H9 (cell line): ENCODE data around the gene NOP16. TPM values are rescaled to one million over a fixed set of nuclear protein-coding genes. Genes with fewer than 3 reads are reported as not detected.

ENCODE experiments used
- DNase-seq: peaks from one replicate; pipeline ENCODE4 v3.0.0-alpha.2; 2017
- H2AFZ ChIP-seq: one replicate; pipeline ENCODE4 v1.6.1; 2013; ENCODE audit warnings: mild to moderate bottlenecking, low read length, control low read depth, moderate library complexity
- H2AK5ac ChIP-seq: 2 replicates; pipeline ENCODE4 v1.6.1; 2013; ENCODE audit warnings: low read length, control low read depth, mixed read lengths; ENCODE audit not compliant: insufficient read length
- H2BK120ac ChIP-seq: one replicate; pipeline ENCODE4 v1.6.1; 2013; ENCODE audit warnings: low read depth, mild to moderate bottlenecking, low read length, control low read depth, inconsistent platforms; ENCODE audit not compliant: poor library complexity, severe bottlenecking
- H2BK12ac ChIP-seq: 2 replicates; pipeline ENCODE4 v1.6.1; 2013; ENCODE audit warnings: low read length, control low read depth, mixed read lengths, low read depth; ENCODE audit not compliant: insufficient read length
- H2BK15ac ChIP-seq: 2 replicates; pipeline ENCODE4 v1.6.1; 2013; ENCODE audit warnings: low read depth, low read length, control low read depth
- H2BK20ac ChIP-seq: one replicate; pipeline ENCODE4 v1.6.1; 2013; ENCODE audit warnings: low read depth, mild to moderate bottlenecking, low read length, control low read depth, inconsistent platforms; ENCODE audit not compliant: poor library complexity, severe bottlenecking
- H2BK5ac ChIP-seq: 2 replicates; pipeline ENCODE4 v1.6.1; 2013; ENCODE audit warnings: low read length, control low read depth, mixed read lengths; ENCODE audit not compliant: insufficient read length
- H3K14ac ChIP-seq: 2 replicates; pipeline ENCODE4 v1.6.1; 2013; ENCODE audit warnings: low read length, control low read depth; ENCODE audit not compliant: insufficient read depth
- H3K18ac ChIP-seq: 2 replicates; pipeline ENCODE4 v1.6.1; 2013; ENCODE audit warnings: low read depth, mild to moderate bottlenecking, mixed read lengths, low read length, control low read depth; ENCODE audit not compliant: insufficient read length
- H3K23ac ChIP-seq: 2 replicates; pipeline ENCODE4 v1.6.1; 2013; ENCODE audit warnings: low read length, control low read depth, mixed read lengths, low read depth; ENCODE audit not compliant: insufficient read length
- H3K23me2 ChIP-seq: 2 replicates; pipeline ENCODE4 v1.6.1; 2013; ENCODE audit warnings: low read depth, mild to moderate bottlenecking, mixed read lengths, low read length, control low read depth; ENCODE audit not compliant: insufficient read length, poor library complexity, severe bottlenecking
- H3K27ac ChIP-seq: 2 replicates; pipeline ENCODE4 v1.5.1; 2013; ENCODE audit warnings: low read length, control low read depth, mixed read lengths, low read depth; ENCODE audit not compliant: insufficient read length
- H3K27me3 ChIP-seq: 2 replicates; pipeline ENCODE4 v1.6.1; 2013; ENCODE audit warnings: low read length, control low read depth, inconsistent platforms; ENCODE audit not compliant: insufficient read depth
- H3K4ac ChIP-seq: 2 replicates; pipeline ENCODE4 v1.6.1; 2013; ENCODE audit warnings: low read depth, mild to moderate bottlenecking, control low read depth, inconsistent platforms, low read length, moderate library complexity
- H3K4me1 ChIP-seq: 2 replicates; pipeline ENCODE4 v1.6.1; 2013; ENCODE audit warnings: low read length, control low read depth, inconsistent platforms; ENCODE audit not compliant: insufficient read depth
- H3K4me2 ChIP-seq: 2 replicates; pipeline ENCODE4 v1.6.1; 2013; ENCODE audit warnings: low read length, control low read depth, mixed read lengths; ENCODE audit not compliant: insufficient read length, insufficient read depth
- H3K56ac ChIP-seq: 2 replicates; pipeline ENCODE4 v1.6.1; 2013; ENCODE audit warnings: low read depth, mild to moderate bottlenecking, mixed read lengths, low read length, control low read depth; ENCODE audit not compliant: insufficient read length
- H3K79me1 ChIP-seq: 2 replicates; pipeline ENCODE4 v1.6.1; 2013; ENCODE audit warnings: low read depth, mild to moderate bottlenecking, moderate library complexity, low read length, control low read depth, inconsistent platforms; ENCODE audit not compliant: insufficient read depth, poor library complexity, severe bottlenecking
- H3K79me2 ChIP-seq: 2 replicates; pipeline ENCODE4 v1.6.1; 2013; ENCODE audit warnings: low read length, control low read depth, inconsistent platforms; ENCODE audit not compliant: insufficient read depth
- H3K9ac ChIP-seq: 2 replicates; pipeline ENCODE4 v1.6.1; 2013; ENCODE audit warnings: low read length, control low read depth, mixed read lengths; ENCODE audit not compliant: insufficient read length; ENCODE audit errors: extremely low read depth
- H3K9me3 ChIP-seq: one replicate; pipeline ENCODE4 v1.6.1; 2013; ENCODE audit warnings: low read depth, low read length, inconsistent platforms; ENCODE audit not compliant: control insufficient read depth
- H3T11ph ChIP-seq: one replicate; pipeline ENCODE4 v1.6.1; 2013; ENCODE audit warnings: mild to moderate bottlenecking, low read length, control low read depth, inconsistent platforms
- H4K20me1 ChIP-seq: one replicate; pipeline ENCODE4 v1.6.1; 2013; ENCODE audit not compliant: control insufficient read depth, insufficient read length, insufficient read depth
- H4K5ac ChIP-seq: 2 replicates; pipeline ENCODE4 v1.6.1; 2013; ENCODE audit warnings: low read depth, mild to moderate bottlenecking, mixed read lengths, low read length, control low read depth; ENCODE audit not compliant: insufficient read length
- H4K8ac ChIP-seq: replicated peaks from 2 replicates; pipeline ENCODE4 v1.6.1; 2013; ENCODE audit warnings: low read length, control low read depth, mixed read lengths, low read depth; ENCODE audit not compliant: insufficient read length
- H4K91ac ChIP-seq: 2 replicates; pipeline ENCODE4 v1.6.1; 2013; ENCODE audit warnings: low read depth, mild to moderate bottlenecking, moderate library complexity, mixed read lengths, low read length, control low read depth; ENCODE audit not compliant: insufficient read length
- H3K27ac Mint-ChIP-seq, 3 experiments: 2 replicates in 2 of 3; 3 replicates in 1 of 3; pipeline ENCODE4 v1.8.0; 2020 to 2021; ENCODE audit warnings: mixed read lengths in 3 of 3, mild to moderate bottlenecking in 1 of 3, moderate library complexity in 1 of 3
- H3K27me3 Mint-ChIP-seq: 2 replicates; pipeline ENCODE4 v1.8.0; 2021; ENCODE audit warnings: low read depth, mild to moderate bottlenecking, moderate library complexity, mixed read lengths
- H3K36me3 Mint-ChIP-seq, 3 experiments: 2 replicates in 2 of 3; 3 replicates in 1 of 3; pipeline ENCODE4 v1.8.0; 2020 to 2021; ENCODE audit warnings: low read depth in 3 of 3, mixed read lengths in 3 of 3; ENCODE audit not compliant: insufficient read depth in 1 of 3
- H3K4me1 Mint-ChIP-seq, 2 experiments: 2 replicates each; pipeline ENCODE4 v1.8.0; 2020; ENCODE audit warnings: mixed read lengths in 2 of 2
- H3K4me3 Mint-ChIP-seq, 2 experiments: 2 replicates in 1 of 2; 3 replicates in 1 of 2; pipeline ENCODE4 v1.8.0; 2020 to 2021; ENCODE audit warnings: mild to moderate bottlenecking in 2 of 2, mixed read lengths in 2 of 2, moderate library complexity in 1 of 2
- H3K9me3 Mint-ChIP-seq, 2 experiments: 2 replicates in 1 of 2; 3 replicates in 1 of 2; pipeline ENCODE4 v1.8.0; 2020; ENCODE audit warnings: mild to moderate bottlenecking in 2 of 2, mixed read lengths in 2 of 2, moderate library complexity in 1 of 2
- CTCF ChIP-seq: fragments of 200-600 bp; sonication (generic); conservative IDR thresholded peaks from 3 replicates; pipeline ENCODE4 v1.8.0; 2021; ENCODE audit warnings: antibody characterized with exemption, mild to moderate bottlenecking
- WGBS: extraction: QIAGEN DNeasy Blood & Tissue Kit; methylation state at CpG from one replicate; pipeline ENCODE4 v1.1.7; 2013; ENCODE audit warnings: missing lambda C conversion rate, low lambda C conversion rate, mixed read lengths; ENCODE audit not compliant: insufficient read length; ENCODE audit errors: extremely low coverage; 5-methylcytosine and 5-hydroxymethylcytosine counted together
- total RNA-seq: library from RNA; stranded (reverse); gene quantifications from 2 replicates; pipeline ENCODE4 v1.2.1, GENCODE V29; 2021

Gene NOP16
- total RNA-seq, 1 experiment from 2014 or later: 114 TPM

GRCh38 chr5:176381423-176381822 lies 7.0 kb downstream of the NOP16 start:
- H3K36me3 Mint-ChIP-seq: peaks cover 26 to 68% (median 34%) of the 10 kb centered on the region in 3 experiments
- Histone ChIP-seq H2BK120ac (no peak overlapping the region), H3K79me2 (no peaks in the 10 kb centered on the region; the same call in 1 of the 2 replicates), H4K91ac (no peak overlapping the region), H4K20me1 (no peaks in the 10 kb centered on the region), H3K14ac (no peak overlapping the region), H3K9ac (no peak overlapping the region), H4K5ac (no peak overlapping the region), H3K4me1 (no peaks in the 10 kb centered on the region), H3K56ac (no peak overlapping the region), H2AK5ac (no peak overlapping the region), H2BK20ac (no peak overlapping the region), H3K23me2 (no peaks in the 10 kb centered on the region), H3K23ac (no peak overlapping the region), H2BK15ac (no peak overlapping the region), H2BK12ac (no peak overlapping the region), H2BK5ac (no peak overlapping the region), H3K27ac (no peak overlapping the region), H3K4me2 (no peak overlapping the region), H3K18ac (no peak overlapping the region), H3K27me3 (no peaks in the 10 kb centered on the region), H3K79me1 (no peaks in the 10 kb centered on the region), H3T11ph (no peak overlapping the region), H4K8ac (no peak overlapping the region), H3K9me3 (no peaks in the 10 kb centered on the region), H2AFZ (no peak overlapping the region), H3K4ac (no peak overlapping the region)
- no peaks in the 10 kb centered on the region for H3K27me3 Mint-ChIP-seq
- no peak overlapping the region for H3K27ac Mint-ChIP-seq
- no peak overlapping the region; a peak in 1 of 5 replicates for H3K4me3 Mint-ChIP-seq
- no peak for DNase-seq
- no peaks in the 10 kb centered on the region for H3K9me3 Mint-ChIP-seq
- no CpG with 5 or more reads among the region's 3 CpGs for WGBS
- no peak for TF ChIP-seq CTCF
- H3K4me1 Mint-ChIP-seq: peaks cover 0 to 2% of the 10 kb centered on the region in 2 experiments; a peak in 2 of 4 replicates
